ENCODE results near the gene ULBP1. TPM values are rescaled to one million over a fixed set of nuclear protein-coding genes. Genes with fewer than 3 reads are reported as not detected.
"Not testable (repeated sequence)": the region's sequence is repeated elsewhere in the genome, so short reads cannot be mapped to it uniquely, and the experiment has no call there.

The ULBP1 gene
- total RNA-seq, 1 experiment from 2014 or later: 1.5 TPM

DNA sequence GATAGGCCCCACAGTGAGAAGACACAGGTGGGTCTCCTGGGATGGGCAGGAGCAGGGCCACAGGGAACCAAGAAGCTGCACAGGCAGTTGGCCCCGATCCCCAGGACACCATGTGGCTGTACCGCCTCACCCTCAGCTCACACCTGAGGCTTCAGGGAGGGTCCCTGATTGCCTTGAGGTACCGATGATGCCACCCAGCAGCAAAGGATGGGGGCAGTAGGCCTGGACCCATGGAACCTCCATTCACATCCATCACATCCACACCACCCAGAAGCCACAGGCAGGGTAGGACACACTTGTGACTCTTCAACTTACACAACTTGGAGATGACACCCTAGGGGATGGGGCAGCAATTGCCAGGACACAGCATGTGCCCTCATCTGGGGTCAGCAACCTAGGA lies 39.9 kb downstream of the ULBP1 start:
- H3K27me3 ChIP-seq, H3K9me3 ChIP-seq, DNase-seq, H3K4me3 ChIP-seq, H3K36me3 ChIP-seq: not testable (repeated sequence)

DNA sequence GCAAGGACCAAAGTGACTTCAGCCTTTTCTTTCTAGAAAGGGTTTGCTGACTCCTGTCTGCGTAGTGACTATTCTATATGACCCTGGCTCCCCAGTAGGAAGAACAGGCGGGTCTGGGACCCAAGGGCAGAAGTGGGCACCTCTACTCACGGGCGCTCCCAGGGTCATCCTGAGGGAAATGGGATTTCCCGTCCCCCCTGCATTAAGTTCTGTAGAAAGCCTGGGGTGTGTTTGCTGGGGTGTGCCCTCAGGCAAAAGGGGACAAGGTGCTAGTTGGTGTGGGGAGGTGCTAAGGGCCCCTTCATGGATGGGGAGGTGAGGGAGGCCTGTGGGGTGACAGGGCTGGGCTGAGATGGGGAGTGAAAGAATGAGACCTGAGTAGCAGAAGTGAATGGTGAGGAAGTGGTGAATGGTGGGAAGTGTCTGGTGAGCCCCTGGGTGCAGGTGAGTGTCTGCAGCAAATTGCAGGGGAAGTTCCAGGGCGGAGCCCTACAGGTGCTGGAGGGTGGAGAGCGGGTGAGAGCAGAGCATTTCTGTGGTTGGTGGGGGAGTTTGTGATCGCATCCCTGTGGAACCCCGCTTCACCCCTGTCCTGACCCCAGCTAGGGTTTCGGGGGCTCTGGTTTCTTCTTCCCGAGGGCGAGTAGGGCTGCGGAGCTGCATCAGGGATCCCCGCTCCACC lies 40.5 kb downstream of the ULBP1 start:
- H3K9me3 ChIP-seq: no peaks in the 10 kb centered on the region
- peak overlapping the region; percentile 62 for H3K4me3 ChIP-seq
- no peaks in the 10 kb centered on the region for H3K36me3 ChIP-seq
- no peak for DNase-seq
- H3K27me3 ChIP-seq: no peaks in the 10 kb centered on the region

DNA sequence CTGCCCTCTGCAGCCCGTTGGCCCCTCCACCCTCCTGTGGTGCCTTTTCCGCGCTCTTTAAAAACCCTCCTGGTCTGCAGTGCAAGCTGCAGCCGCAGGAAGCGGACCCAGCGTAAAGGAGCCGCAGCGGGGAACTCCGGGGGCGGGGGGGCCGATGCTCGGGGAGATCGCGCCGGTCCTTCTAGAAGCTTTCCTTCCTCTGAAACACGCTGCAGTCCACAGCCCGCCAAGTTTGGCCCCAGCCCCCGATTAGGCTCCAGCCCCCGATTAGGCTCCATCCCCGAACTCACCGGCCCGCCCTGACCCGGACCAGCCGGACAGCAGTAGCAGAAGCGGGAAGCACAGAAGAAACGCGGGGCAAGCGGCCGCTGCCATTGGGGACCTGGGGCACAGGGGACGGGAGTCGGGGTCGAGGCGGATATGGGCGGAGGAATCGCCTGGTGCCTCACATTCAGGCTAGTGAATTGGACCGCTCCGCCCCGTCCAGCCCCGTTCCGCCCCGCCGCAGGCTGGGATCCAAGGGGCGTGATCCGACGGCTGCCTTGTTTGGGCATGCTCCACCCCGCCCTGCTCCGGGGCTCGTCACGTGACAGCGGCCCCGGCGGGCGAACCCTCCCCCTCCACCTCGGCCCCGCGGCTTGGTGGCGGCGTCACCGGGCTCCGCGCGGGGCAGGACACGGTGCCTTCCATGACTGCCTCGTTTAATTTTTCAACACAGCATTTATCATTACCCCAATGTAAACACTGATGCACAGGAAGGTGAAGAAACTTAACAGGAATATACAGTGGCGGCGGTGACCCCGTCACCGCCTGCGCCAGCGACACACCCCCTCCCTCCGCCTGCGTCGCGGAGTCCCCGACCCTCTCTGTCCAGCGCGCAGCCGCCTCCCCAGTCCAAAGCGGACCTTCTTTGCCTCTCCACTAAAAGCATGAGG lies 41.3 kb downstream of the ULBP1 start:
- Histone ChIP-seq H3K36me3 (no peaks in the 10 kb centered on the region), H3K9me3 (no peaks in the 10 kb centered on the region), H3K27me3 (no peaks in the 10 kb centered on the region), H3K4me3 (peak overlapping the region; percentile 62)
- peak; percentile 96 for DNase-seq

DNA sequence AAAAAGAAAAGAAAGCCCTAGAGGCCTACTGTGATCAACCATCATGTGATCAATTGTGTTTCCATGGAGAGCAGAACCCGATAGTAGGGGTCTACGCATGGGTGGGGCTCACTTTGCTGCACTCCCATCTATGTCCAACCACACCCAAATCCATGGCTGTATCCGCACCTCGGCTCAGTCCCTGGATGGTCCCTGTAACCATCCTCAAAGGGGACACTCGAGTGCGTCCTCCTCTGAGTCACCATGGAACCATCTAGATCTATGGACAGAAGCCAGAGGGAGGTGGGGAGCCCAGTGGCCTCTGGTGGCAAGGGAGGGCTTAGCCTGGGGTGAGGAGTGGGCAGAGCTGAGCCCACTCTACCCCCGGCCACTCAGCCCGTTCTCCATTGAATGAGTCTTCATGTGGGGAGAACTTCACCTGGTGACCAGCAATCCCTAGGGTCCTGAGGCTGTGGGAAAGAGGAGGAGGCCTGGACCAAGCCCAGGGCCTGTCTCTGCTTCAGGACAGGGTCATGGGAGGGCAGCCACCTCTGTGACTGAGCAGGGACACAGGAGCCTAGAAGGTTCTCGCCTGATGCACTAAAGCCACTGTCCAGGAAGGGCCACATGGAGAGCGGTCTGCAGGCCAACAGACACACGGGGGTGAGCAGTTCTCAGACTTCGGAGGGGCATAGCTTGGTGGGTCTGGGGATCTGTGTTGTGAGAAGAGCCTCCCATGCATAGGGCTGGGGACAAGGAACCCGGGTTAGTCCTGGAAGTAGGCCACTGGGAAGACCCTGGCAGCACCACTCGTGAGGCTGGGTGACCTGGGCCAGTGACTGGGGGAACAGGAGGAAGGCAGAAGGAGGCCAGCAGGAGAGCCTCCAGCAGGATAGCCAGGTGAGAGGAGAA lies 42.3 kb downstream of the ULBP1 start:
- H3K9me3 ChIP-seq: no peaks in the 10 kb centered on the region
- H3K27me3 ChIP-seq: no peaks in the 10 kb centered on the region
- no peaks in the 10 kb centered on the region for H3K36me3 ChIP-seq
- no peak for DNase-seq
- H3K4me3 ChIP-seq: peak overlapping the region; percentile 62

DNA sequence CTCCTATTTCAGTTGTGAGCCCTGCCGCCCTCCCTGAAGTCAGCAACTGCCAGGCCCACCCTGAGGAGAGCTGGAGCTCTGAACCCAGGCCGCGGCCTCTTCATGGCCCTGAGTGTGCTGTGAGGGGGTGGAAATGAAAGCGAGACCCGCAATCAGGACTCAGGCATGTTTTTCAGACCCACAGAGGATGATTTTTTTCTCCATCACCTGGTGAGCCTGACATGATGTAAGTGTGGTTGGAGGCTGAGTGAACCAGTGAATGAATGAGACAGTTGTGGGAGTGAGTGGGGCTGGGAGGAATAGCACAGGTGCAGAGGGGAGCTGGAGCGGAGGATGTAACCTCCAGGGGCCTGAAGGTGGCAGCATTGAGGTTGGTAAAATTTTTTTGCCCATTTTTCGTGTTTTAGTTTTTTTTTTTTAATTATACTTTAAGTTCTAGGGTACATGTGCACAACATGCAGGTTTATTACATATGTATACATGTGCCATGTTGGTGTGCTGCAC lies 43.3 kb downstream of the ULBP1 start:
- no peaks in the 10 kb centered on the region for H3K27me3 ChIP-seq
- no peaks in the 10 kb centered on the region for H3K36me3 ChIP-seq
- no peak for DNase-seq
- H3K9me3 ChIP-seq: no peaks in the 10 kb centered on the region
- no peak overlapping the region for H3K4me3 ChIP-seq

DNA sequence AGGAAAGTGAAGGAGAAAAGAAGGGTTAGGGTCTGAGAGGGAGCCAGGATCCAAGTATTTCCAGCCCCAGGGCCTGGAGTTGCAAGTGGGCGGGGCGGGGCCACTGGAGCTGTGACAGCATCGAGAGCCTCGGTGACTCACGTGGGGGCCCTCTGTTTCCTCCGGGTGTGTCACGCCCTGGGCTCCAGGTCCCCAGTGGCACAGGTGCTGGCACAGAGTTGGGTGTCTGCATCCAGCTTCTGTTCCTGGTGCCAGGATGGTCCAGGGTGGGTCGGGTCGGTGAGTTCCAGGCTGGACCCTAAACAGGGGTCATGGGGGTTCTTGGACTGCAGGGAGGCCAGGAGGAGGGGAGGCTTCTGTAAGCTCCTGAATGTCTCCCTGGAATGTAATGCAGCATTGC lies 44.8 kb downstream of the ULBP1 start:
- Histone ChIP-seq H3K4me3 (no peak overlapping the region), H3K36me3 (no peaks in the 10 kb centered on the region), H3K27me3 (no peaks in the 10 kb centered on the region; the same call in none of the 2 replicates), H3K9me3 (no peaks in the 10 kb centered on the region)
- peak; percentile 80 for DNase-seq

DNA sequence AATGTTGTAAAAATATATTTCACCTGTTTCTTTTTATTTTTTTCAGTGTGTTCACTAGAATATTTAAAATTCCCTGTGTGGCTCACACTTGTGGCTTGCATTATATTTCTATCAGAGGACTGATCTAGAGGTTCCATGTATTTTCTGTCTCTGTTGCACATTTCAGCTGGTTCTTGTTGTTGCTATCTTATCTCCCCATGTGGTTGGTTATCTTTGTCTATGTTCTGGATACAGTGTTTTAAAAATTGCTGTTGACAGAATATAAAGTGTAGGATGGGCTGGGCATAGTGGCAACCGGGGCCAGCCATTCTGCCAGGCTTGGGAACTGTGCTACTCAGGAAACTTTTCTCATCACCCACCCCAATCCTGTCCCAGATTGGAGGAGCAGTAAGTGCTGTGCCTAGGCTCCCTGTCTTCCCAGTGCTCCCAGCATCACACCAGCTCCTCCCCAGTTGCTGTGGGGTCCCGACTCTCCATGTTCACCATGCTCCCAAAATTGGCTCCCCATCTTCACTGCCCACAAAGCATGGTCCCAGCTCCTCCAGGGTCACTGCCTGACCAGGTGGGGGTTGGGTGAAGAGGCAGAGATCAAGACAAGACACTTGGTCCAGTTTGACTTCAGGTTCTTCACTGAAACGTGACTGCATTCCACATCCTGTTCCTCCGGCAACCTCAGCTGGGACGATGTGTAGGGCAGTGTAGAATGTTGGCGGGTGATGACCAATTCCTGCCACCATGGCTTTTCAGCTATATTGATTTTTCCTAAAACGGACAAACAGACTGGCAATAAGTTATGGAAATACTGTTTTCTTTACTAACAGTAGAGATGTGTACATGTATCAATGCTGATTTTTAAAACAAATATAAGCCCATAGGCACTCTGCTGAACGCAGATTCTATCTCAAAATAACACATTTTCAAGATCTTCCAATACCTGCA lies 49.4 kb downstream of the ULBP1 start:
- not testable (repeated sequence) for H3K36me3 ChIP-seq, DNase-seq, H3K4me3 ChIP-seq, H3K27me3 ChIP-seq, H3K9me3 ChIP-seq

DNA sequence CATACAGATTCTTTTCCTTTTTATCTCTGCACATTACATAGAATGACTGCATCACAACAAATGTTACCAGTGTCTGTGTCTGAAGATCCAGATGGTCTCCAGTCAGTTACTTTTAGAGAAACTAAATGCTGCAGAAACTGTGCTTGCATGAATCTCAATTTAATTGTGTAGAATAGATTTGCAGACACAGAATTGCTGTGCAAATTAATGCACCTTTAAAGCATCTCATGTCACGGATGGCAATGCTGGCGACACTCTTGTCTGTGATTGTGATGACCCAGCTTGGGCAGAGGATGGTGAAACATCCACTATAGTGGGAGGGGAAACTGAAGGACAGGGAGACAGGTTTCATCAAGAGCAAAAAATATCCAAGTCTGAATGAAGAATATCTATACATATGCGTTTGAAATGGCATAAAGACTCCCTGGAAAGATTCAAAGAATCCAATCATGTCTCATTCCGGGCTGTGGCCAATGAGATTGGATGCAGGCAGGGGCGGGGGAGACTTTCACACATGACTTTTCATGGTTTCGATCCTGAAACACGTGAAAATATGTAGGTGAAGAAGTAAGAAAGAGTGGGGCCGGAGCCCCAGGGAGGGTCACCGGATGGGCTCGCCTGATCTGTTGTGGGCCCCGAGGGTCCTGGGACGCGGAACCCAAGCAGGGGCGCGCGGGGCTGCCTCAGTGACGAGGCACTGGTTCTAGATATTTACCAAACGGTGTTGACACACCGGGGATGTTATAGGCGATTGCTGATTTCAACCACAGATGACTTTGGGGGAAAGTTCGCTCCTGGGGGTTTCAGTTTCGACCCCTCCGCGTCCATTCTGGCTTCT lies 50.3 kb downstream of the ULBP1 start:
- not testable (repeated sequence) for DNase-seq, H3K27me3 ChIP-seq, H3K9me3 ChIP-seq, H3K4me3 ChIP-seq, H3K36me3 ChIP-seq

DNA sequence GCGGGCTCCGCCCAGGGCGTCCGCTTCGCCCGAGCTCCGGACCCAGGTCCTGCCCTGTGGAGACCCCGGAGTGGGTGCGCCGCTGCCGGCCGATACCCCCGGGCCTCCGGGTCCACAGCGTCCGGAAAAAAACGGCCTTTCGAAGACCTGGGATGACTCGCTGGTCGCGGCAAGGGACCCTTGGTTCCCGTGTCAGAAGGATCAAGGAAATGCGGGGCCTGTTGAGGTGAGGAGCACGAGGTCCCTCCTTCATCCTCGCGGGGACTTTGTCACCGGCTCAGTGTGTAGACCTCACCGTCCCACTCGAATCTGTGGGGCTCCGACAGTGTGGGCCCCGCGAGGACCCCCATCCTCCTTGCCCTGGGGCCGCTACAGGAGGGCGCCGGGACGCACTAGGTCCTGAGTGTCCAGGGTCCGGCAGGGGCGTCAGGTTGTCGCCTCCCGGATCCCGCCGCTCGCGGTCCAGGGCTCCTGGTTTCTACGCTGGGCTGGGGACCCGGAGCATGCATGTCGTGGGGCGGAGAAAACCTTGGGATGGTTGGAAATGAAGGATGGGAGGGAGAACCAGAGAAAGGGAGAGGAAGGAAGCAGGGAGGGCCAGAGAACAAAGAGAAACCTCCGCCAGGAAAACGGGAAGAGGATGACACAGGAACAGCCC lies 51.0 kb downstream of the ULBP1 start:
- not testable (repeated sequence) for DNase-seq, H3K36me3 ChIP-seq, H3K9me3 ChIP-seq, H3K27me3 ChIP-seq, H3K4me3 ChIP-seq

DNA sequence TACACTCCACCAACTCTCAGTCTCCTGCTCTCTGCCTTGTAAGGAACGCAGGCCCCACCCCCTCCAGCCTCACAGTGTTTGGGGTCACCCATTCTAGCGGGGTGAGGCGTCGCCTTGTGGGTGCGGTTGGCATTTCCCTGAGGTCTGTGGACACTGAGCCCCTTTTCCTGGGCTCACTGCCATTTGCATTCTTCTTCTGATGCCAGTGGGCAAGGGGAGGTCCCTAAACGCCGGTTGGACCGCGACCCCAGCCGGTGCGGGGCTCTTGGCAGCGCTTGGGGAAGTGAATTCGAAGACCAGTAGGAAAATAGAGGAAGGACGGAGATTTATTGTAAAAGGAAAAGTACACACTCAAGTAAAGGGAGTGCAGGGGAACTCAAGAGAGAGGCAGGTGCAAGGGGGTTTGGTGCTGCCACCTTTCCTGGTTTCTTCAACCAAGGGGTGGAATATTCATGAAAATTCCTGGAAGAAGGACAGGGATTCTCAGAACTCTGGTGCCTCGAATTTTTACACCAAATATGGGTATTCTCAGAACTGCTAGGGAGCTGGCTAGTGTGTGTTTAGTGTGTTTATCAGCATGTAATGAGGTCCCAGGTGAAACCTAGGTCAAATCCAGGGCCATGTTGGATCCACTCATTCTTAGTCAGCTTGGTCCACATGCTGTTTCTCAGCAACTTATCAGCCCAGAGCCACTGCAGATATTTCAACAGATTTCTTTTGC lies 51.7 kb downstream of the ULBP1 start:
- DNase-seq, H3K9me3 ChIP-seq, H3K36me3 ChIP-seq, H3K4me3 ChIP-seq, H3K27me3 ChIP-seq: not testable (repeated sequence)

DNA sequence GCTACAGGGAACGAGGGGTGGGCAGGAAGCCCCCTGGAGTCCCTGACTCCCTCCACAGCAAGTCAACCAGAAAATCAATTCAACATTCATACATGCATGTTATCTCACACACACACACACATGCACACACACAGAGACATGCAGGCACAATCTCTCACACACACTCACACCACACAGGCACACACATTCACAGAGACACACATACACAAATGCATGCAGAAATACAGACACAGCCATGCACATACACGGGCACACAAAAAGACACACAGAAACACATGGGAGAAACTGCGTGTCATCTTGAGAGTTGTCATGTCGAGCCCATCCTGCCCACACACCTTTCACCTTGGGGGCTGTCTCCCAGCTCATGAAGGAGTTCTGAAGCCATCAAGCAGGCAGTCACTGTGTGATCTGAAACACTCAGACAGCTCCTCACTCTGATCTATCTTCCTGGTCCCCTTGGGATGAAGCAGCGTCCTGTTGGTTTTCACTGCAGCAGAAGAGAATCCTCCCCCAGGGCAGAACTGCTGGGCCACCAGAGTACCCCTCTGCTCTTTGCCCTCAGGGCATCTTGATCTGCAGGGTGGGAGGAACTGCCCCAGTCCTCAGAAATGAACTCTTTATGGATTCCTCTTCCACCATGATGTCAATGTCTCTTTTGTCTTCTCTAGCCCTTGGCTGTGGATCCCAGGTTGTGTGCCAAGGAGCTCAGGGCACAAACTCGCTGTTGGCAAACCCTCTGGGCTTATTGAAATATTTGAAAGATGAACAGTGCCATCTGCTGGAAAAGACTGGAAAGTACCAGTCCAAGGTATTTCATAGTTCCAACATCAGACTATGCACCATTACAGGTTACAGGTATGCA lies 52.8 kb downstream of the ULBP1 start:
- Histone ChIP-seq H3K4me3 (no peak overlapping the region), H3K36me3 (no peaks in the 10 kb centered on the region), H3K9me3 (no peaks in the 10 kb centered on the region), H3K27me3 (peaks cover 4% of the 10 kb centered on the region)
- peak; percentile 76 for DNase-seq

DNA sequence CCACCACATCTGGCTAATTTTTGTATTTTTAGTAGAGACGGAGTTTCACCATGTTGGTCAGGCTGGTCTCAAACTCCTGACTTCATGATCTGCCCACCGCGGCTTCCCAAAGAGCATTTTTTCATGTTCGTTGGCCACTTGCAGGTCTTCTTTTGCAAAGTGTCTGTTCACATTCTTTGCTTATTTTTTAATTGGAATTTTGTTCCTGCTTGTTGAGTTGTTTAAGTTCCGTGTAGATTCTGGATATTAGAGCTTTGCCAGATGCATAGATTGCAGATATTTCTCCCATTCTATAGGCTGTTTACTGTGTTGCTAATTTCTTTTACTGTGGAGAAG lies 53.4 kb downstream of the ULBP1 start:
- not testable (repeated sequence) for DNase-seq, H3K9me3 ChIP-seq, H3K27me3 ChIP-seq, H3K4me3 ChIP-seq, H3K36me3 ChIP-seq

DNA sequence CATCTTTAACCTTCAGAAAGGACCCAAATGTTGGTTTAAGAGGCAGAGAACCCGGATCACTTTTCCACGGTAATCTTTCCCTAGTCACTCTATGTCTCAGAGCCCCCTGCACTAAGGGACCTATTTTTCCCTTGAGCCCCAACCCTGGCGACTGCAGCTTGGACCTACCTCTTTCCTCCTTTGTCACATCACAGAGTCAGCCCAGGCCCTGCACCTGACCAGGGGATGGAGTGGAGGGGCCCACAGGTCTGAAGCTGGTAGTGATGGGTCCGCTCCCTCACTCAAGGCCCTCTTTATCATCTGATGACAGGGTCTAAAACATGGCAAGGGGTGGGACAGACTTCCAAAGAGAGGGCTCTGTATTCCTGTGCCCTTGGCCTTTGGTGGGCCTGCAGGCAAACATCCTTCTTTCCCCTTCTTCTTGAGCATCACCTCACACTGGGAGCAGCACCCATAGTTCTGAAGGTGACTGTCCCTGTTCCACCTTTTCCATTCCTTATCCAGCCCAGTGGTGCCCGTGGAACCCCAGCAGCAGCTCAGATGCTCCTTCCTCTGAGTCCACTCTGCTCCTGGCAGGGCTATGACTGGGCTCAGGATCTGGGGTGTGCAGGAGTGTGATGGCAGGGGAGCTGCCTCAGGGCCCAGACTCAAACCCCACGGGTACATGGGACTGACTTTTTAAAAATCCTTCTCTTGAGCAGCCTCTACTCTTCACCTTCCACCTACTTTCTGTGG lies 55.3 kb downstream of the ULBP1 start:
- H3K36me3 ChIP-seq: no peaks in the 10 kb centered on the region
- H3K27me3 ChIP-seq: peaks cover 4% of the 10 kb centered on the region; the same call in 1 of the 2 replicates
- H3K4me3 ChIP-seq: no peak overlapping the region
- H3K9me3 ChIP-seq: no peaks in the 10 kb centered on the region
- no peak for DNase-seq
